NCI-H2171 treated with DMSO at 0.1 percent for 48 hours (cell line): Measurements from ENCODE around the gene FXN.

ENCODE experiments used
- DNase-seq: peaks from one replicate; lab custom pipeline; 2025; lab: John Stamatoyannopoulos, UW

FXN gene

DNA sequence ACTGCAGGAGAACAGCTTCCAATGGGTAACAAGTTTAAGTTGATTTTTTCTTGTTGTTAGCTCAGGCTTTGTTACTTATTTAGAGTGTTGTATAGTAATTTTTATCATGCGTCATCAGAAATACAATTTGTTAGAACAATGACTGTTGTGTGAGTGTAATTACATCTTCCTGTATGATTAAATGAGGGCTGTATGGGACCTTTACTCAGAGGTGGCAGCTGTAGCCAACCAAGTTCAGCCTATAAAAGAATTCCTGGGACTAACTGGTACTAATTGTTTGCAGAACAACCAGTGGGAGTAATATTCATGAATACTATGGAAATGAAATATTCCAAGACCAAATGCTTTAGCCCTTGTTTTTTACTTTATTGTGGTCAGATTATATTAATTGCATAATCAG lies 107.7 kb downstream of the FXN start:
- DNase-seq, result no peak

DNA sequence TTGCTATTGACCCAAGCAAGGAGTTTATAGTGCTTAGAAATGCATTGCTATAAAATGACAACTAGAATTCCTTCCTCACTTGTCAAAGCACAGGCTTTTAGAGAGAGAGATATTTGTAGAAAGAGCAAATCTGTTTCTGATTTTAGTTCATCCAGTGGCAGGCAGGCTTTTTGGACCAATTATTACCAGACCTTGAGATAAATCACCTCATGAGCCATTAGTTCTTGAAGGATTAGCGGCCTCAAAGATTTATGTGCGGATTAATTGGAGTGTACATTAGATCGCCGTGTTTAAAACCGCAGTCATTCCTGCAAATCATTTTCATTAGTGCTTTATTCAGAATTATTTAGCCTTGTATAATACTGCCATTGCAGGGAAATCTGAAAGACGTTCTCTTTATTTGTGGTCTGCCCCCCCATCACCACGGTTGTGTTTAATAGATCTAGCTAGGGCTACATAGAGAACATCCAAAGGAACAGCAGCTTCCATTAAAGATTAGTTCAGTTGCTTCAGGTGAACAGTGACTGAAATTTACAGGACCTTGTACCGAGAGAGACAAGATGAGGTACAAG lies 109.7 kb downstream of the FXN start:
- DNase-seq, result no peak

DNA sequence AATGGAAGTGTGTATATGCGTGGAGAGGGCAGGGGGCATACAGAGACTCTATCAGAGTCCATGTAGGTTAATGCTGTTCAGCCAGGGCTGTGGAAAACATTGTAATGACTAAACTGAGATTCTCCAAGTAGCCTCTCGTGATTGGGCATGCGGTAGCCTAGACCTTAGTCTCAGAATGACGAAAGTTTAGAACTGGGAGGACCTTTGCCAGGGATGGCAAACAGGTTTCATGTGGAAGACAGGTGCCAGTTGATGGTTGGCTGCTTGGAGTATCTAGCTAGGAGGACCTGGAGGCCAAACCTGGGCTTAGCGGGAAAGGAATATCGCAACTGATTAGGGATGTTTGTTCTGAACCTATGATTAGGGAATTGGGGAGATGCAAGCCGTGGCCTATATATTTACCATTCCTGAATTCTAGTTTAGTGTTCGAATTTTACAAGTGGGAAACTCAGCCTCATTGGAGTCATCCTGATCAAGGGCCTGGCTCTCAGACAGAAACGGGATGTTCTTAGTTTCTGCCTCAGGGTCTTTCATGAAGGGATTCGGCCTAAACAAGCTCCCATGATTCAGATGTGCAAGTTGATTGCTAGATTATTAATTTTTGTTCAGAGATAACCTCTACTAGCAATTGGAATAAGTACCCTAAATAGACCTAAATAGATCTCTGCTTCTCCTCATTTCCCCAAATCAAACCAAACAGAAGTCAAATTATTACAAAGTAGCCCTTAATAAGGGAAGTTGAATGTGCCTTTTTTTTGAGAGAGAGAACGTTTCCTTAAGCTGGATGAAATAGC lies 111.7 kb downstream of the FXN start:
- no peak for DNase-seq

DNA sequence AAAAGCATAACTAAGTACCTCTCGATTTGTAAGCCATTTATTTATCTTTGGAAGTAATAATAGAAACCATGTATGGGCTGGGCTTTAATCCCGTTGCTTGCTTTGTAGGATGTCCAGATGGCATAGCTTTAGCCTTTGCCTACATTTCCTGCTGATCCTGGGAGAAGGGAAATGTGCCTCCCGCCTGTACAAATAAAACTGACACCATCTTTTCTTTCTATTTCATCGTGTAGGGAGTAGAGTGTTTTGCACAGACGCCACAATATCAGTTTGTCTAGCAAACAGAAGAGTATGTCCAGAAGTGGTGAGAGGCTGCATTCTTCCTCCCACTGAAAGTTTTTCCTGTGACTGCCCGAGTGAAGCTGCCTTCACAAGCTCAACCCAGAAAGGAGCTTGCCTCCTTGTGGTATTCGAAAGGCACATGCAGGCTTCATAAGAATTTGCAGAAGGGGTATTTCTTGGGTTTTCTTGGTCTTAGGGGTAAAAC lies 113.8 kb downstream of the FXN start:
- no peak for DNase-seq
